GM12874 (cell line): ENCODE data around the gene ABI3BP.

Experiments used
- TF ChIP-seq, protein P1 (sequence below): IDR thresholded peaks from 2 replicates; pipeline ENCODE4 v1.5.1; 2011; ENCODE audit warnings: low read depth, mild to moderate bottlenecking, control low read depth, low read length, moderate library complexity; ENCODE audit not compliant: insufficient read depth

The ABI3BP gene

DNA sequence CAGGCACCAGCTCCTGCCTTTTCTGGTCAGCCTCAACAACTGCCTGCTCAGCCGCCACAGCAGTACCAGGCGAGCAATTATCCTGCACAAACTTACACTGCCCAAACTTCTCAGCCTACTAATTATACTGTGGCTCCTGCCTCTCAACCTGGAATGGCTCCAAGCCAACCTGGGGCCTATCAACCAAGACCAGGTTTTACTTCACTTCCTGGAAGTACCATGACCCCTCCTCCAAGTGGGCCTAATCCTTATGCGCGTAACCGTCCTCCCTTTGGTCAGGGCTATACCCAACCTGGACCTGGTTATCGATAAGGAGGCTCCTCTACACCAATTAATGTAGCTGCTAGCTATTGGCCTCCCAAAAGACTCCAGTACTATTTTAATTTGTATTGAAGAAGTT, 245.0 kb downstream of the ABI3BP start:
- TF ChIP-seq, protein P1, sequence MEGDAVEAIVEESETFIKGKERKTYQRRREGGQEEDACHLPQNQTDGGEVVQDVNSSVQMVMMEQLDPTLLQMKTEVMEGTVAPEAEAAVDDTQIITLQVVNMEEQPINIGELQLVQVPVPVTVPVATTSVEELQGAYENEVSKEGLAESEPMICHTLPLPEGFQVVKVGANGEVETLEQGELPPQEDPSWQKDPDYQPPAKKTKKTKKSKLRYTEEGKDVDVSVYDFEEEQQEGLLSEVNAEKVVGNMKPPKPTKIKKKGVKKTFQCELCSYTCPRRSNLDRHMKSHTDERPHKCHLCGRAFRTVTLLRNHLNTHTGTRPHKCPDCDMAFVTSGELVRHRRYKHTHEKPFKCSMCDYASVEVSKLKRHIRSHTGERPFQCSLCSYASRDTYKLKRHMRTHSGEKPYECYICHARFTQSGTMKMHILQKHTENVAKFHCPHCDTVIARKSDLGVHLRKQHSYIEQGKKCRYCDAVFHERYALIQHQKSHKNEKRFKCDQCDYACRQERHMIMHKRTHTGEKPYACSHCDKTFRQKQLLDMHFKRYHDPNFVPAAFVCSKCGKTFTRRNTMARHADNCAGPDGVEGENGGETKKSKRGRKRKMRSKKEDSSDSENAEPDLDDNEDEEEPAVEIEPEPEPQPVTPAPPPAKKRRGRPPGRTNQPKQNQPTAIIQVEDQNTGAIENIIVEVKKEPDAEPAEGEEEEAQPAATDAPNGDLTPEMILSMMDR = no peak

DNA sequence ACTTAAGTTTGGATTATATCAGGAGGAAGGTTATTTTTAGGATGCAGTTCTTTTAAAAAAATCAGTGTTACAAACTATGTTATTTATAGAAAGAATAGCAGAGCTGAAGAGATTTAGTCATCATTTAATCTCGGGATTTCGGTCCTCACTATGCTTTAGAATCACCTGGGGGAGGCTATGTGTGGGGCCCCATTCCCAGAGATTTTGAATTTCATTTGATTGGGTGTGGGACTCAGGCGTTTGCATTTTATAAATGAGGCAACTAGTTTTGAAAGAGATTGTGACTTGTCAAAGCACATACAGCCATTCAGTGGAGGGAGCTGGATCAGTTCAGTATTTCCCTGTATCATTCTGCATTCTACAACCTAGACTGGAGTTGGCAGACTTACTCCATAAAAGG, 247.1 kb downstream of the ABI3BP start:
- TF ChIP-seq, protein P1 = no peak

DNA sequence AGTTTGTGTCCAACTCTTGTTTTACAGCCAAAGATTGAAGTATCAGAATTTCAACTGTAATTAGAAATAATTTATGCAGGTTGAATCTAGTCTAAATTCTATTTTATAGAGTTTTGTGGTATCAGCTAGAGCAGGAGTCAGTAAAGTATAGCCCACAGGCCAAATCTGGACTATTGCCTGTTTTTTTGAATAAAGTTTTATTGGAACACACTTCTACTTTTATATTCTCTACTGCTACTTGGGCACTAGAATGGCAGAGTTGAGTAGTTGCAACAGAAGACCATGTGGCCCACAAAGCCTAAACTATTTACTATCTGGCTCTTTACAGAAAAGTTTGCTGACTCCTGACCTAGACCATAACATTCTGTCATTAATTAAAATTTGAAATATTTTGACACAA, 247.6 kb downstream of the ABI3BP start:
- TF ChIP-seq, protein P1 = no peak

DNA sequence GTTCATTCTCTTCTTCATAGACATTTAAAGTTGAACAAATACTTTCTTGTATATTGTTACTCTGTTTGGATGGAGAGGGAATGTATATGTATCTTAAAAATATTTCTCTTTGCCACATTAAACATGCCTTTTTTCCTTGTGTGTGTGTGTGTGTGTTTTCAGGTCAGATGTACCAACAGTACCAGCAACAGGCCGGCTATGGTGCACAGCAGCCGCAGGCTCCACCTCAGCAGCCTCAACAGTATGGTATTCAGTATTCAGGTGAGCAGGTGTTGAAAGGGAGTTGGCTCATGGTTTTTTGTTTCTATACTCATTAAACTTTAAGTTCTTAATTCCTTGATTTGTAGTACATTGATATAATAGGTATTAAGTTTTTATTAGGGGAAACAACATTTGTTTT, 248.6 kb downstream of the ABI3BP start:
- TF ChIP-seq, protein P1 = no peak

GRCh38 chr3:100743535-100743934, 249.7 kb downstream of the ABI3BP start:
- TF ChIP-seq, protein P1 = no peak

- TF ChIP-seq, protein P1 = no peak
These were observed 253.0 kb downstream of the ABI3BP start for GRCh38 chr3:100740207-100740606.

DNA sequence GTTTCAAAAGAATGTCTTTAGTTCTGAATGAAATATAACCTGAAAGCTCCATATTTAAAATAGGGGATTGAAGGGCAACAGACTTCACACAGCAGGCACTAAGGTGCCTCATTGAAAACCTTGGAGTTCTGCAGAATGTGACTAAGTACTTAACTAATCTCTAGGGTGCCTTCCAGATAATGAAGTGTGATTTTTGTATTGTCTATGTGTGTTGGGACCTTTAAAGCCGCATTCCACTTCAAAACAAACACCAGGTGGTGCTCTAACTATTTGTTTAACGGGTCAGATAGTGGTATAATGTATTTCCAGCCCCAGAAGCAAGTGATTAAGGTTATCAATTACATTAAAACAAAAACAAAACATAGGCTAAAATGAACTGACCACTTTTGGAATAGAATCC, 255.9 kb downstream of the ABI3BP start:
- TF ChIP-seq, protein P1 = 0 out of 2 replicates have a peak, but pooled peaks have one; percentile 22

- TF ChIP-seq, protein P1 = no peak
These were observed 260.8 kb downstream of the ABI3BP start for GRCh38 chr3:100732435-100732834.
